Astrocyte (in vitro differentiated cells and primary cell): ENCODE measurements around the gene ACOX3. TPM values are rescaled to one million over a fixed set of nuclear protein-coding genes. Genes with fewer than 3 reads are reported as not detected.

Experiments
- DNase-seq: peaks from one replicate; pipeline ENCODE4 v3.0.0-alpha.2; 2010; ENCODE audit warnings: low read depth
- FAIRE-seq: peaks from 2 replicates; lab custom pipeline; 2011; peaks lifted over from hg19 to GRCh38; lab: Jason Lieb, UNC
- H2AFZ ChIP-seq: 2 replicates; pipeline ENCODE4 v1.6.0; 2012; ENCODE audit warnings: low read depth, low read length, inconsistent platforms
- H3K27ac ChIP-seq: 2 replicates; pipeline ENCODE4 v1.5.1; 2011; ENCODE audit warnings: low read depth, low read length, inconsistent platforms
- H3K27me3 ChIP-seq: 2 replicates; pipeline ENCODE4 v1.6.0; 2011; ENCODE audit warnings: low read length, inconsistent platforms; ENCODE audit not compliant: insufficient read depth
- H3K36me3 ChIP-seq: 2 replicates; pipeline ENCODE4 v1.5.1; 2011; ENCODE audit warnings: low read length, inconsistent platforms; ENCODE audit not compliant: insufficient read depth
- H3K4me1 ChIP-seq: 2 replicates; pipeline ENCODE4 v1.5.1; 2011; ENCODE audit warnings: low read length, inconsistent platforms; ENCODE audit not compliant: insufficient read depth
- H3K4me2 ChIP-seq: 2 replicates; pipeline ENCODE4 v1.6.0; 2012; ENCODE audit warnings: low read length, inconsistent platforms
- H3K4me3 ChIP-seq: 2 replicates; pipeline ENCODE4 v1.5.1; 2011; ENCODE audit warnings: low read depth, mild to moderate bottlenecking, low read length, inconsistent platforms; ENCODE audit not compliant: insufficient read depth
- H3K79me2 ChIP-seq: 2 replicates; pipeline ENCODE4 v1.6.0; 2012; ENCODE audit warnings: mild to moderate bottlenecking, low read length, inconsistent platforms; ENCODE audit not compliant: insufficient read depth
- H3K9ac ChIP-seq: 2 replicates; pipeline ENCODE4 v1.6.0; 2012; ENCODE audit warnings: mild to moderate bottlenecking, low read length, inconsistent platforms
- H3K9me3 ChIP-seq: 2 replicates; pipeline ENCODE4 v1.5.1; 2012; ENCODE audit warnings: low read depth, mild to moderate bottlenecking, low read length, inconsistent platforms; ENCODE audit not compliant: insufficient read depth
- H4K20me1 ChIP-seq: 2 replicates; pipeline ENCODE4 v1.6.0; 2012; ENCODE audit warnings: low read length, inconsistent platforms; ENCODE audit not compliant: insufficient read depth
- H3K27ac Mint-ChIP-seq: one replicate; pipeline ENCODE4 v1.8.0; 2021; ENCODE audit warnings: mild to moderate bottlenecking, mixed read lengths; ENCODE audit not compliant: unreplicated experiment
- H3K27me3 Mint-ChIP-seq: one replicate; pipeline ENCODE4 v1.8.0; 2021; ENCODE audit warnings: low read depth, mixed read lengths; ENCODE audit not compliant: unreplicated experiment
- H3K36me3 Mint-ChIP-seq: one replicate; pipeline ENCODE4 v1.8.0; 2021; ENCODE audit warnings: low read depth, mixed read lengths; ENCODE audit not compliant: unreplicated experiment
- H3K4me1 Mint-ChIP-seq: one replicate; pipeline ENCODE4 v1.8.0; 2021; ENCODE audit warnings: low read depth, mixed read lengths; ENCODE audit not compliant: unreplicated experiment
- H3K4me3 Mint-ChIP-seq: one replicate; pipeline ENCODE4 v1.8.0; 2021; ENCODE audit warnings: mild to moderate bottlenecking, moderate library complexity, mixed read lengths; ENCODE audit not compliant: unreplicated experiment
- H3K9me3 Mint-ChIP-seq: one replicate; pipeline ENCODE4 v1.8.0; 2021; ENCODE audit warnings: mild to moderate bottlenecking, mixed read lengths; ENCODE audit not compliant: unreplicated experiment
- EZH2 ChIP-seq: IDR thresholded peaks from 2 replicates; pipeline ENCODE4 v1.6.1; 2012; ENCODE audit warnings: mild to moderate bottlenecking, low read length, inconsistent platforms; ENCODE audit not compliant: insufficient read depth
- total RNA-seq: library from RNA; stranded (reverse); gene quantifications from 2 replicates; pipeline ENCODE4 v1.2.1, GENCODE V29; 2021
- TF ChIP-seq, protein P1 (sequence below): IDR thresholded peaks from 2 replicates; pipeline ENCODE4 v1.5.1; 2011; ENCODE audit warnings: low read depth, mild to moderate bottlenecking, inconsistent platforms, low read length, moderate library complexity; ENCODE audit not compliant: insufficient read depth

Gene ACOX3
- total RNA-seq, 1 donor from 2014 or later, result 45.6 TPM

DNA sequence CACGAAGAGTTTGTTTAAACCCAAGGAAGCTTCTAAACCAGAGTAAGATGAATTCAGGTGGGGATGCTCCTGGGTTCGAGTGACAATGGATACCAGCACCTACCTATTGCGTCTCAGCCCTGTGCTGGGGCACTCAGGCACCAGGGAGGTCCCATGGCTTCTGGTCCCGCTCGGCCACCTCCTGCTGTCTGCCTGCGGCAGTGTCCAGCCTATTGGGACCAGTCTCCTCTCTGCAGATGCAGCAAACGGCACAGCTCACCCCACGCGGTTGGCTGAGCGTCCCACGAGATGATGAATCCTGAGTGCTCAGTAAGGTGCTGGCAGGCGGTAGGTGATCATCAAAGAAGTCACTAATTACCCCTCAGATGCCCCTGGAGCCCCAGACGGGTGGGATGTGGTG lies 75.2 kb downstream of the ACOX3 start:
- Histone ChIP-seq H3K79me2 (no peaks in the 10 kb centered on the region), H3K4me1 (peaks cover 4% of the 10 kb centered on the region), H2AFZ (no peak overlapping the region), H3K36me3 (no peaks in the 10 kb centered on the region), H3K4me2 (no peak overlapping the region), H3K9ac (no peak overlapping the region), H3K27me3 (no peaks in the 10 kb centered on the region), H4K20me1 (no peaks in the 10 kb centered on the region), H3K27ac (no peak overlapping the region), H3K9me3 (peaks cover 4% of the 10 kb centered on the region), H3K4me3 (no peak overlapping the region)
- no peaks in the 10 kb centered on the region for H3K27me3 Mint-ChIP-seq
- peaks cover 15% of the 10 kb centered on the region for H3K36me3 Mint-ChIP-seq
- H3K27ac Mint-ChIP-seq, result no peak overlapping the region
- H3K9me3 Mint-ChIP-seq, result peaks cover 5% of the 10 kb centered on the region
- H3K4me3 Mint-ChIP-seq, result no peak overlapping the region
- FAIRE-seq (no peak), DNase-seq (no peak)
- H3K4me1 Mint-ChIP-seq, result no peaks in the 10 kb centered on the region
- TF ChIP-seq EZH2, result no peak
- TF ChIP-seq, protein P1, sequence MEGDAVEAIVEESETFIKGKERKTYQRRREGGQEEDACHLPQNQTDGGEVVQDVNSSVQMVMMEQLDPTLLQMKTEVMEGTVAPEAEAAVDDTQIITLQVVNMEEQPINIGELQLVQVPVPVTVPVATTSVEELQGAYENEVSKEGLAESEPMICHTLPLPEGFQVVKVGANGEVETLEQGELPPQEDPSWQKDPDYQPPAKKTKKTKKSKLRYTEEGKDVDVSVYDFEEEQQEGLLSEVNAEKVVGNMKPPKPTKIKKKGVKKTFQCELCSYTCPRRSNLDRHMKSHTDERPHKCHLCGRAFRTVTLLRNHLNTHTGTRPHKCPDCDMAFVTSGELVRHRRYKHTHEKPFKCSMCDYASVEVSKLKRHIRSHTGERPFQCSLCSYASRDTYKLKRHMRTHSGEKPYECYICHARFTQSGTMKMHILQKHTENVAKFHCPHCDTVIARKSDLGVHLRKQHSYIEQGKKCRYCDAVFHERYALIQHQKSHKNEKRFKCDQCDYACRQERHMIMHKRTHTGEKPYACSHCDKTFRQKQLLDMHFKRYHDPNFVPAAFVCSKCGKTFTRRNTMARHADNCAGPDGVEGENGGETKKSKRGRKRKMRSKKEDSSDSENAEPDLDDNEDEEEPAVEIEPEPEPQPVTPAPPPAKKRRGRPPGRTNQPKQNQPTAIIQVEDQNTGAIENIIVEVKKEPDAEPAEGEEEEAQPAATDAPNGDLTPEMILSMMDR, result no peak

DNA sequence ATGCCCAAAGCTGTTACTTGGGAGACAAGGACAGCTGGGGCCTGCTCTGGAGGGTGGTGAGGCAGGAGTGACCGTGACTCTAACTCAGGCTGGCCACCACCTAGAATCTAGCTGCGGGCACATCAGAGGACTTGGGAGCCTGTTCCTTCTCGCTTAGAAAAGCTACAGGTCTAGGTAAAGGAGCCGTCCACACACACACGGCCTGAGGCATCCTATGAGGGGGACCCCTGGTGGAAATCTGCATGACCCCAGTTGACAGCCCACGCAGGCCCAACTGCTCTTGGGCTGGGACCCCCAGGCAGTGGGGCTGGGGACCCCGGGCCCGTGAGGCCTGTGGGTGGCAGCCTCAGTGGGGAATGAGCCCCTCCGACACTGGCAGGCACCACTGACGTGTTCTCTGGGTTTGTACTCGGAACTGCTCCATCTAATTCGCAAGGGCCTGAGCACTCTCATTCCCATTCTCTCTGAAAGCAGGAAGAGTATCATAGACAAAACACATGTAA lies 75.6 kb downstream of the ACOX3 start:
- Mint-ChIP-seq H3K4me3 (no peak overlapping the region), H3K9me3 (peaks cover 5% of the 10 kb centered on the region), H3K4me1 (no peaks in the 10 kb centered on the region), H3K27me3 (no peaks in the 10 kb centered on the region), H3K27ac (no peak overlapping the region), H3K36me3 (peaks cover 12% of the 10 kb centered on the region)
- Histone ChIP-seq H3K27me3 (no peaks in the 10 kb centered on the region), H3K79me2 (no peaks in the 10 kb centered on the region), H3K4me3 (no peak overlapping the region), H2AFZ (no peak overlapping the region), H3K9ac (no peak overlapping the region), H4K20me1 (no peaks in the 10 kb centered on the region), H3K4me2 (no peak overlapping the region), H3K4me1 (peaks cover 4% of the 10 kb centered on the region), H3K36me3 (no peaks in the 10 kb centered on the region), H3K9me3 (peaks cover 4% of the 10 kb centered on the region), H3K27ac (no peak overlapping the region)
- no peak for DNase-seq
- no peak for FAIRE-seq
- TF ChIP-seq, protein P1, result no peak
- TF ChIP-seq EZH2, result no peak

DNA sequence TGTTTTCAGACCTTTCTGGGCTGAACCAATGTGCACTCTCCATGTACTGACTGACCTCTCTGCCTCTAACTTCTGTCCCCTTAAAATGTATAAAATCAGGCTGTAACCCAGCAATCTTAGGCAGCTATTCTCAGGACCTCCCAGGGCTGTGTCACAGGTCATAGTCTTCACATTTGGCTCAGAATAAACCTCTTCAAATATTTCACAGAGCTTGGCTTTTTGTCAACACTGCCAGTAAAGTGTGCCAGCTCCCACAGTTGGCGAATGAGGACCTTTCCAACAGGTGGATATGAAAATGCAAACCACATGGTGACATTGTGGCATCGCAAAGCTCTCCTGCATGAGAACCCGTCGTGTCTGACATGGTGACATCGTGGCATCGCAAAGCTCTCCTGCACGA lies 76.4 kb downstream of the ACOX3 start:
- TF ChIP-seq, protein P1, result no peak
- no peak for TF ChIP-seq EZH2
- no peak for FAIRE-seq
- H3K9ac ChIP-seq, result no peak overlapping the region

More for the DNA sequence above, 76.4 kb downstream of the ACOX3 start:
- peaks cover 4% of the 10 kb centered on the region for H3K4me1 ChIP-seq
- Mint-ChIP-seq H3K9me3 (peaks cover 5% of the 10 kb centered on the region), H3K27ac (no peak overlapping the region), H3K4me1 (no peaks in the 10 kb centered on the region), H3K4me3 (no peak overlapping the region), H3K27me3 (no peaks in the 10 kb centered on the region), H3K36me3 (peaks cover 10% of the 10 kb centered on the region)
- peaks cover 4% of the 10 kb centered on the region for H3K9me3 ChIP-seq
- H3K27ac ChIP-seq, result no peak overlapping the region
- no peak overlapping the region for H3K4me3 ChIP-seq
- H2AFZ ChIP-seq, result no peak overlapping the region
- H3K79me2 ChIP-seq, result no peaks in the 10 kb centered on the region
- H3K36me3 ChIP-seq, result no peaks in the 10 kb centered on the region
- no peak for DNase-seq
- H3K27me3 ChIP-seq, result no peaks in the 10 kb centered on the region
- no peaks in the 10 kb centered on the region for H4K20me1 ChIP-seq
- H3K4me2 ChIP-seq, result no peak overlapping the region
